Fibroblast of the aortic adventitia (primary cell): ENCODE results near the gene VWA5A. TPM values are rescaled to one million over a fixed set of nuclear protein-coding genes. Genes with fewer than 3 reads are reported as not detected.

Experiments used
- DNase-seq: peaks from one replicate; pipeline ENCODE4 v3.0.0-alpha.2; 2010; ENCODE audit warnings: low read depth
- H3K4me3 ChIP-seq: 2 replicates; pipeline ENCODE4 v1.5.1; 2011; ENCODE audit warnings: low read depth, mild to moderate bottlenecking, control low read depth, low read length, moderate library complexity
- CTCF ChIP-seq: IDR thresholded peaks from 2 replicates; pipeline ENCODE4 v1.5.1; 2011; ENCODE audit warnings: mild to moderate bottlenecking, low read length, control low read depth, inconsistent platforms; ENCODE audit not compliant: insufficient read depth
- total RNA-seq: library from RNA; depleted of rRNA; stranded (reverse); fragments of >200 nt; gene quantifications from 2 replicates; pipeline ENCODE4 v1.2.3, GENCODE V29; 2012; ENCODE audit warnings: low replicate concordance

The VWA5A gene
- total RNA-seq, 1 donor, result 28.4 TPM

- TF ChIP-seq CTCF, result no peak
- H3K4me3 ChIP-seq, result no peak overlapping the region
- DNase-seq, result no peak
These were observed 43.1 kb upstream of the VWA5A start for GRCh38 chr11:124072147-124072546.

DNA sequence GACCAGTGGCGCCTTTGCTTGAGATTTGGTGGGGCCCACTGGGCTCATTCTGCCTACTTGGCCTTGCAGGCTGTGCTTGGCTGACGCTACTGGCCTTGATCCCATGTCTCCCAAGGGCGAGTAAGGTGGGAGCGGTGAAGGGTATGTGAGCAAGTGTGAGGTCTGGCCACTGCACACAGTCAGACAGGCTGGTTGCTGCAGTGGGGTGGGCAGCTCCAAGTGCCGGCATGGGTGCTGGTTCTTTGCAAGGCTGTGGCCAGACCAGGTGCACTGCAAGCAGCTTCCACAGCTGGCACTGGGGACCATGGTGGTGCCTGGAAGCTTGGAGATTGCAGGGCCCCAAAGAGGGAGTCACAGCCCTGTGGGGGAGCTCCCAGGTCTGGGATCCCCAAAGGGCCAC lies 40.7 kb upstream of the VWA5A start:
- H3K4me3 ChIP-seq, result no peak overlapping the region
- TF ChIP-seq CTCF, result no peak
- DNase-seq, result no peak

- DNase-seq, result no peak
- no peak for TF ChIP-seq CTCF
- H3K4me3 ChIP-seq, result no peak overlapping the region
These were observed 39.8 kb upstream of the VWA5A start for GRCh38 chr11:124075492-124075840.

DNA sequence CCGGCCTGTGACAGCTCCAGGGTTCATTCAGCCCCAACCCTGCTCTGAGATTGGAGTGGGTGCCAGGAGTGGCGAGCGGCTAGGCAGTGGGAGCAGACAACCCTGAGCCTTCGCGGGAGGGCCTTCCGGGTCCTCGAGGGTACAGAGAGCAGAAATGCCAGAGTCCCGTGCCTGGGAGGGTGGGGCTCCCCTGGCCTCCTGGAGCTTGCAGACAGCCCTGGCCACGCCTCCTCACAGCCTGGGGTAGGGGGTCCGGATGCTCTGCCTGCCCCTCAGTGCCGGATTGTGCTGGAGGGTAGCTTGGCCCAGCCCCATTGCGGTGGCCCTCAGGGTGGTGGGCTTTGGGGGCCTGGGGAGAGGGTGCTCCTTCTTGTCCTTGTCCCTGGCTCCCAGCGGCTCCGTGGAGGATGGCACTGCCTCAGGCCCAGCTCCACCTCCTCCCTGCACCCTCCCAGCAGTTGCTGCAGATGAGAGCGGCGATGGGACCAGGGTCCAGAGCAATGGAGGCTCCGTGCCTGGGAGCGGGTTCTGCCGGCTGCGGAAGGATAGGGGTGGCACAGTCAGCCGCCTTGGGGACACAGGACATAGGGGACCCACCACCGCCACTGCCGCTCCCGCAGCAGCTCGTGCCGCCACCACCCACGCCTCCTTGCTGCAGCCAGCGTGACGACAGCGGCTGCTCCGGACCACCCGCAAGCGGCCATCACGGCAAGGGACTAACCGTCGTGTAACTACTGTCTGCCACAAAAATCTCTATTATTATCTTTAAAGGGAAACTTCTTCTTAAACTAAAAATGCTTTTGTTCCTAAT lies 39.2 kb upstream of the VWA5A start:
- DNase-seq, result no peak
- peak overlapping the region; percentile 52 for H3K4me3 ChIP-seq
- TF ChIP-seq CTCF, result no peak

GRCh38 chr11:124077266-124077665 lies 38.0 kb upstream of the VWA5A start:
- no peak for TF ChIP-seq CTCF
- DNase-seq, result no peak
- no peak overlapping the region for H3K4me3 ChIP-seq

DNA sequence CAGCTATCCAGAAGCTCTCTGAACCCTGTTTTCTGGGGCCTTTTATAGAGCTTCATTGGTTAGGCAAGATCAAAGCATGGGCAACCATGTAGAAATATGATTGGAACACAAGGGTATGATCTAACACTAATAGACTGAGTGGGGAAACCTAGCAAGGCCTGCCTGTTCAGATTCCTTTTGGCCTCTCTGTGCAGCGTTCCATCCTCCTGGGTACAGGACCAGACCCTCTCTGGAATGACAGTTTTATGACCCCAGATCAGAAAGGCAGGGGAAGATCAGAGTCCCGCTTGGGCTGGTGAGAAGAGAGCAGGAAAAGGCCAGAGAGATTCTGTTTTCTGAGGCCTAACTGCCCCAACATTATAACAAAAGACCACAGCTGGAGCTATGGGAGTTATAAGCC lies 36.7 kb upstream of the VWA5A start:
- TF ChIP-seq CTCF, result no peak
- H3K4me3 ChIP-seq, result no peak overlapping the region
- DNase-seq, result no peak
